HG02870 (cell line): ENCODE measurements around the gene PAM.

ENCODE experiments used
- ATAC-seq: cut with Tn5 transposase; IDR thresholded peaks from one replicate; pipeline ENCODE4 v1.9.1; 2021; ENCODE audit warnings: mild to moderate bottlenecking, moderate library complexity; ENCODE audit not compliant: unreplicated experiment

Gene PAM

GRCh38 chr5:102856389-102856777 lies 101.3 kb downstream of the PAM start:
- ATAC-seq, result no peak

DNA sequence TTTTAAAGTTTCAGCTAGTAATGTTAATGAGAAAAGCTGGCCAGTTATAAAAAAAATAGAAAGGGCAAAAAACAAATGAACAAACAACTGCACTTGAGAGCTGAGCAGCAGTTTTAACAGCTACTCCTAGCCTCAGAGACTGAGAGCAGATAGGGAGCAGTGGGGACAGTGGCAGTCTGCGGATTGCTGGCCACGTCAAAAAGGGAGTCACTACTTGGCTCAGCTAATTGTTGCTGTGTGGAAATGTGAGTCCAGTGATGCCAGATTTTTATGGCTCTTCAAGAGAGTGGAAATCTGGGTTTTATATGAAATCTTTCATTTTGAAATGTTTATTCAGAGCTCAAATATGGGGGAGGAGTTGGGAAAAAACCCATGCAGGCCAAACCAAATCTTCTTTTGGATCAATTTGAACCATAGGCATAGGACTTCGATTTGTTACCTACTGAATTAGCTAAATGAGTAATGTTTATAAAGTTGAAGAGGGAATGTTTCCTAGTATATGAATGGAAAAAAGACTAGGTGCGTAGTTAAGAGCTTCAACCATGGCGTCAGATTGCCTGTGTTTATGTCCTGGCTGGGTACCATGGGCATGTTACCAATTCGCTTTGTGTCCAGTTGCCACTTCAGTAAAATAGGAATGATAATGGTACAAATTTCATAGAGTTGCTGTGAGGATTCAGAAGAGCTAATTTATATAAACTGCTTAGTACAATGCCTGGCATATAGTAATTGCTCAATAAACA lies 102.1 kb downstream of the PAM start:
- ATAC-seq, result no peak

GRCh38 chr5:102858221-102858620 lies 103.1 kb downstream of the PAM start:
- ATAC-seq, result no peak

- no peak for ATAC-seq
Measured at GRCh38 chr5:102858808-102859207, 103.7 kb downstream of the PAM start.

DNA sequence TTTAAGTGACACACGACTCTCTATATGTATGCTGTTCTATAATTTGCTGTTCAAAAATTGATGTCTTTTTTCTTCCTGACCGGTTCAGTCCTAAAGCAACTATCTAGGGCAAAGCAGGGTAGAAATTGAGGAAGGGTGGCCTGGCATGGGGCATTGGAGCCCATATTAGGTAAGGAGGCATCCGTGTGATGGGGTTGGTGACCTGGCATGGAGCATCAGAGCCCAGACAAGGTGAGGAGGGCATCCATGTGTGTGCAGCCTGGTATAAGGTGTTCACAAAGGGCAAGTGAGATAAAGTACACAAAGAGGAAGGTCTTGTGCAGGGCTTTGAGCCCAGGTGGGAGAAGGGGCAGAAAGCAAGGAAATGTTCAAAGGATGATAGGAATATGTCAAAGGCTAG lies 104.9 kb downstream of the PAM start:
- no peak for ATAC-seq

DNA sequence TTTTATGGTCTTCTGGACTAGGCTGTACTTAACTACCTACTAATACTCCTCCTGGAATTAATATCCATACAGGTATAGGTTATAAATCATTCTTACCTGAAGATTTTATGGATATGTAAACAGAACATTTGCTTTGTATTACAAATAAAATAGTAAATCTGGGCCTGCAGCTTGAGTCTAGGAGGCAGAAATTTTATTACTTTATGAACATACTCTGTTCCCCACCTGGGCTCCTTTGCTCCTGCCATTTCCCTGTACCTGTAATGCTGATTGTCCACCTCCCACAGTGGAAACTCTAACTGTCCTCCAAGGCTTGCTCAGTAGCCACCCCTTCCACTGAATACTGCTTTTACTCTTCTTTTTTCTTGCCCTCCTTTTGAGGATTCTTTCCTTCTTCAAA lies 108.0 kb downstream of the PAM start:
- no peak for ATAC-seq

DNA sequence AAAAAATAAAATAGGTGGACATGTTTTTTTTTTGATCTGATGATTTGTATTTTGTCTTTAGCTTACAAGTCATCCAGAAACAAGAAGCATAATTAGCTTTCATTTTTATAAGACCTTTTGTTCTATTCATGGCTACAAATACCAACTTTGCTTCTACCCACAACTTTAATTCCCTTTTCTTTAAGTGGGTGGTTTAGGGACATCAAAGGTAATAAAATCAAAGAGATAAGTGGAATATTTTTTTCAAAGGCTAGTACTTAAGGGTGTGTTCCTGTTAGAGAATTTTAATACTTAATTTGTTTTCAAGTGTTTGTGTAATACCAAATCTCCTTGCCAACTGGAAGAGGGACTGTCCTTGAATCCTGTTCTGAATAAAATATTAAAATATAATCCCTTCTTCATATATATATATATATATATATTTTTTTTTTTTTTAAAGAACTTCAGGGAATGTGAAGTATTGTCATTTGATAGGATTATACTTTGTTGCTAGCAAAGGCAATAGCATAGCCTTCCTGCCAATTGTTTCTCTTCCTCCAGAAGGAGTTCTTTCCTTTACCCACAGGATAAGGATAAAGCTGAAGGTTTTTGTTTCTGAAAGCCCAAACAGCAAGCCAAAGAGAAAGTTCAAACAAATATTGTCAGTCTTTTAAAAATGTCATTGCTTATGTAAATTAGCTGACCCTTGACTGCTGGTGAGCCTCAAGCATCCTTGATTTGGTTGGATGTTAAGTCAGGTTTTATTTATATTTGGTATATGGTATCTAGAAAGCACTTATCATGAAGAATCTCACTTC lies 108.9 kb downstream of the PAM start:
- no peak for ATAC-seq

DNA sequence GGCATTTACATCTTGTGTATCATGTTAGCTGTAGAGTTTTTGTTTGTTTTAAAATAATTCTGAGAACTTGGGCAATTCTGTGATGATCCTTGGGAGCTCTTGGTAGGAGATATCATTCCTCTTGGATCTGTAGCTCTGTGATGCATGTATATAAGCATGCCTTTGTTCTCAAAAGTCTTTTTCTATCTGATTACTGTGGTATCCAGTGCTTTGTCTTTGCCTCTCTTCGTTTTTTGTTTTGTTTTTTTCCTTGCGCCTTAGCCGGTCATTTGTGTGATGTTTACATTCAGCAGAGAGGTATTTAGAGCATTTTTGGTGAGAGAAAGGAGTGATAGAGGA lies 110.0 kb downstream of the PAM start:
- ATAC-seq, result no peak

- peak; percentile 79 for ATAC-seq
Measured at GRCh38 chr5:102865510-102866236, 110.6 kb downstream of the PAM start.

DNA sequence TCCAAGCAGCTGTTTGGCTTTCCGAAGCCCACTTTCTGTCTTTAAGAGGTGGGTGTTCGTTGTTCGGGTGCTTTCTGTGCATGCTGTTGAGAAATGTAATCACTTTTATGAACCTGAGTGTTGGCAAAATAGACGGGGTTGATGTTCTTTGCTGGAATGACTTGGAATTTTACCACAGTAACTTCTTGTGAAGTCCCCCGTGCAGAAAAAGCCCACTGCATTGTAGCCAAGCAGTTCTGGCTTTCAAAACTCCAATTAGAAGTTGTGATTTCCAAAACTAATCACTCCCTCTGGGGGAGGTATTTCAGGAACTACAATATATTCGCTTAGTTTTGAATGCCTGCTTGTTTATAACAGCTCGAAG lies 111.1 kb downstream of the PAM start:
- no peak for ATAC-seq

DNA sequence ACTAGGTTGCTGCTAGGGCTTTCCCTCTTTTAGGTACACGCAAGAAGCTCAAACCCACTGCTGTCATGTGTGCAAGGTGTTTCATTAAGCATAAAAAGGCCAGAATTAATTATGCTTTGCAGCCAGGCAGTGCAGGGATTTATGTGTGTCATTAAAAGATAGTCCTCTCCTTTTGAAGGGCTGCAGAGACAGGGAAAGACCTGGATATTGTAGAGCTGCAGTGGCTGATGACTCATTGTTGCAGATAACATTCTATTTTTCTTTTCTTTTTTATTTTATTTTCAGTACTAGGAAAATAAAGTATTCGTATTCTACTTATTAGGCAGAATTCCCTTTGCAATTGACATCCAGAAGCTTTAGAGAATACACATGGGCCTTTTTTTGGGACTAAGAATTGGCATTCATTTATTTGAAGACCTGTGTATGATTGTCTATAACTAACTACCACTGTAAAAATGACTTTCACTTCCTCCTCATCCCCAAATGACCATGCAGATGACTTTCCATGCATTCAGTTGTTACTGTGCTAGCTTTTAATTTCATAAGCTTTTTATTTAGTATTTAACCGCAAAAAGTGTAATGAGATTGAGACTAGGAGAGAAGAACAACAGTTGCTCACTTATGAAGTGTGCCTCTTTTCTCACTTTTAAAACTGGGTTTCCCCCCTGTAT lies 113.0 kb downstream of the PAM start:
- no peak for ATAC-seq

- no peak for ATAC-seq
Measured at GRCh38 chr5:102869230-102869629, 114.1 kb downstream of the PAM start.

DNA sequence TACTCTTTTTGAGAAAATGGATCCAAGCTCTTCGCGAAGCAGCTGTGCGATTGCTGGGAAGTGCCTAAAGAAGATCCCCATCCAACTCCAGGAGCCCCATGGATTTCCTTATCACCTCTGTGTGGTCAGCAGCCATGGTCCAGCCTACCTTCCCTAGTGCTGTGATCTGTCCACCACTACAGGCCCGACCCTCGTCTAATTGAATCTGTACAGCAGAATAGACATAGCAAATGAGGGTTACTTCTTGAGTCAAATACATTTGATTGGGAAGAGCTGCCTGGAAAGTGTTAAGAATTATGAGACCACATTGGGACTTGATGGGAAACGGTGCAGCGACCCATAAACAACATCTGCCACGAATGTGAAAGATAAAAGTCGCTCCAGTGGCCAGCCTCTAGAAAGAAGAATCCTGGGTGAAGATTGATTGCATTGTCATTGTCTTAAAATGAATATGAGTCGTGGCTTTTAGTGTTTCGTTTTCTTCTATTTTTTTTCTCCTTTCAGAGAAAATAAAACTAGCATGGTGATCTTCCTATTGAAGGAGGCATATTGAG lies 118.4 kb downstream of the PAM start:
- no peak for ATAC-seq

- no peak for ATAC-seq
Measured at GRCh38 chr5:102874054-102874453, 118.9 kb downstream of the PAM start.

- ATAC-seq, result peak; percentile 54
Measured at GRCh38 chr5:102875721-102876123, 120.6 kb downstream of the PAM start.

DNA sequence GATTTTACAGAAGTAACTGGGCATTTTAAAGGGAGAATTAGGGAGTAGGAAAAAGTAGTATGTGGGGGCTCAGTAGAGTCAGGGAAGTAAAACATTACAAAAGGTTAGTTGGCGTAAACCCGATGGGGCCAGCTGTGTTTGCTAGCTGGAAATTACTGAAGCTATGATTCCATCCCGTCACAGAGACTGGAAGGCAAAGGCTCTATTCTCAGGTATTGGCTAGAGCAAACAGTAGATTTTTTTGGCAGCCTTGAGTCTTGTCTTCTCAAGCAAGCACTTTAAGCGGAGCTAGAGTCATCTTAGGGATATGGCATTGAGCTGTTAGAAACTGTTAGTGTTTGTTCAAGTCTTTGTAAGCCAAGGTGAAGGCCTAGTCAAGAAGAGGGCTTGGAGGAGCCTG lies 121.5 kb downstream of the PAM start:
- ATAC-seq, result no peak

DNA sequence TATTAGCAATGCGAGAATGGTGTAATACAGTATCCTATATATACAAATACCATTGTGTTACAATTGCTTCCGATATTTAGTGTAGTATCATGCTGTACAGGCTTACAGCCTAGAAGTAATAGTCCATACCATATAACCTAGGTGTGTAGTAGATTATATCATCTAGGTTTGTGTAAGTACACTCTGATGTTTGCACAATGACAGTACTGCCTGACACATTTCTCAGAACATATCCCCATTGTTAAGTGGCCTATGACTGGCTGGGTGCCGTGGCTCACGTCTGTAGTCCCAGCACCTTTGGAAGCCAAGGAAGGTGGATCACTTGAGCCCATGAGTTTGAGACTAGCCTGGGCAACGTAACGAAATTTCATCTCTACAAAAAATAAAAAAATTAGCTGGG lies 124.6 kb downstream of the PAM start:
- ATAC-seq, result no peak

DNA sequence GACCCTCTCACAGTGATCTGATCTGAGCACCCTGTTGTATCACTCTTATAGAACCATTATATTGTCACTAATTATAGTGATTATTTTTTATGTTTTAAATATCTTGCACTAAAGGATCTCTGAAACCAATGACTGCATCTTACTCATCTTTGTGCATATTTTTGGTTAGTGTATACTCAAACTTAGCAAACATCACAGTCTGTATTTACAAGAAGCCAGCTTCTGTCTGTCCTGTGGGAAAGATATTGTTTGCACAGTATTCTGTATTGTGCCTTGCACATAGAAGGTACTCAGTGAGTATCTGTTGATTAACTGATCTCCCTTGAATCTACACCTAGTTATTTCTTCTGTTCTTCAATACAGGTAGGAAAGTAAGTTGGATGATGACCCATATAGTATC lies 131.5 kb downstream of the PAM start:
- no peak for ATAC-seq

GRCh38 chr5:102888483-102888882 lies 133.4 kb downstream of the PAM start:
- ATAC-seq, result no peak

GRCh38 chr5:102889033-102889432 lies 133.9 kb downstream of the PAM start:
- no peak for ATAC-seq

GRCh38 chr5:102890133-102890532 lies 135.0 kb downstream of the PAM start:
- ATAC-seq, result no peak
